H1 (cell line): ENCODE measurements around the gene ZNF487. TPM values are rescaled to one million over a fixed set of nuclear protein-coding genes. Genes with fewer than 3 reads are reported as not detected.

Experiments used
- CTCF ChIA-PET: fragments of 300-600 bp; sonication (Branson Sonifier 250); formaldehyde crosslinking; loops from one replicate; lab custom pipeline; 2021; ENCODE audit not compliant: partially characterized antibody; lab: Charles Lee
- POLR2A ChIA-PET: fragments of 300-600 bp; sonication (Branson Sonifier 250); formaldehyde crosslinking; loops from one replicate; lab custom pipeline; 2021; ENCODE audit warnings: inconsistent platforms; ENCODE audit not compliant: partially characterized antibody; lab: Charles Lee
- DNase-seq, 2 experiments: peaks; one replicate each; pipeline versions ENCODE4 v3.0.0 to v3.0.0-alpha.2; 2010 to 2022; ENCODE audit warnings: low spot score in 2 of 2, low read depth in 1 of 2, mixed read lengths in 1 of 2
- FAIRE-seq: peaks from 2 replicates; lab custom pipeline; 2011; peaks lifted over from hg19 to GRCh38; lab: Jason Lieb, UNC
- H2AFZ ChIP-seq: 2 replicates; pipeline ENCODE4 v1.8.1; 2012; ENCODE audit warnings: low read length, inconsistent platforms
- H2AK5ac ChIP-seq: 2 replicates; pipeline ENCODE4 v1.6.1; 2013; ENCODE audit warnings: low read depth, low read length
- H2BK120ac ChIP-seq: replicated peaks from 2 replicates; pipeline ENCODE3; 2013; ENCODE audit warnings: low read depth, low read length, inconsistent platforms
- H2BK12ac ChIP-seq: 2 replicates; pipeline ENCODE4 v1.6.1; 2013; ENCODE audit warnings: low read depth, low read length
- H2BK15ac ChIP-seq: 2 replicates; pipeline ENCODE4 v1.6.1; 2013; ENCODE audit warnings: low read length
- H2BK20ac ChIP-seq: 2 replicates; pipeline ENCODE4 v1.6.1; 2013; ENCODE audit warnings: low read length
- H2BK5ac ChIP-seq: 2 replicates; pipeline ENCODE4 v1.6.1; 2013; ENCODE audit warnings: low read depth, low read length
- H3K14ac ChIP-seq: 2 replicates; pipeline ENCODE4 v1.6.1; 2013; ENCODE audit warnings: inconsistent platforms; ENCODE audit not compliant: insufficient read length
- H3K18ac ChIP-seq: 2 replicates; pipeline ENCODE4 v1.6.1; 2013; ENCODE audit warnings: low read length; ENCODE audit errors: extremely low read depth
- H3K23ac ChIP-seq: 2 replicates; pipeline ENCODE4 v1.6.1; 2013; ENCODE audit warnings: inconsistent platforms; ENCODE audit not compliant: insufficient read length
- H3K23me2 ChIP-seq: 2 replicates; pipeline ENCODE4 v1.6.1; 2013; ENCODE audit warnings: low read depth, low read length
- H3K27ac ChIP-seq: 2 replicates; pipeline ENCODE4 v1.6.1; 2011; ENCODE audit warnings: low read depth, low read length, inconsistent platforms
- H3K27me3 ChIP-seq, 4 experiments: replicated peaks in 1 of 4; 1 replicate in 1 of 4; 2 replicates in 3 of 4; pipeline versions ENCODE4 v1.6.1 to v1.8.1; 2011 to 2013; ENCODE audit warnings: low read length in 3 of 4, mild to moderate bottlenecking in 3 of 4, inconsistent platforms in 2 of 4, mixed read lengths in 2 of 4, moderate library complexity in 1 of 4; ENCODE audit not compliant: control insufficient read depth in 3 of 4, insufficient read depth in 3 of 4; ENCODE audit errors: extremely low read depth in 1 of 4
- H3K36me3 ChIP-seq, 4 experiments: 2 replicates each; pipeline versions ENCODE4 v1.6.1 to v1.8.1; 2011 to 2013; ENCODE audit warnings: mild to moderate bottlenecking in 4 of 4, low read length in 3 of 4, moderate library complexity in 2 of 4, control low read depth in 1 of 4, inconsistent platforms in 1 of 4; ENCODE audit not compliant: insufficient read depth in 4 of 4, control insufficient read depth in 2 of 4
- H3K4ac ChIP-seq: replicated peaks from 2 replicates; pipeline ENCODE3; 2013; ENCODE audit warnings: low read length, low read depth, mixed read lengths, inconsistent platforms; ENCODE audit not compliant: insufficient read length
- H3K4me1 ChIP-seq, 4 experiments: replicated peaks in 1 of 4; 1 replicate in 1 of 4; 2 replicates in 3 of 4; pipeline versions ENCODE4 v1.6.1 to v1.8.1; 2011 to 2013; ENCODE audit warnings: low read length in 3 of 4, inconsistent platforms in 2 of 4, mixed read lengths in 1 of 4; ENCODE audit not compliant: insufficient read depth in 4 of 4, control insufficient read depth in 3 of 4
- H3K4me2 ChIP-seq, 2 experiments: 2 replicates each; pipeline versions ENCODE4 v1.6.1 to v1.8.1; 2011 to 2013; ENCODE audit warnings: low read depth in 2 of 2, low read length in 2 of 2, control low read depth in 1 of 2, inconsistent platforms in 1 of 2, mild to moderate bottlenecking in 1 of 2; ENCODE audit not compliant: insufficient read depth in 1 of 2
- H3K4me3 ChIP-seq, 4 experiments: fragments of 200-600, 300-600 bp in 1 of 4; sonication (generic), shearing (Covaris generic), sonication (Bioruptor Twin) in 1 of 4; 2 replicates each; pipeline versions ENCODE4 v1.5.1 to v1.8.1; 2011 to 2016; ENCODE audit warnings: low read length in 4 of 4, low read depth in 3 of 4, control low read depth in 2 of 4, inconsistent platforms in 2 of 4, mild to moderate bottlenecking in 2 of 4, mixed read lengths in 1 of 4, moderate library complexity in 1 of 4; ENCODE audit not compliant: insufficient read depth in 2 of 4; ENCODE audit errors: extremely low read depth in 1 of 4
- H3K56ac ChIP-seq: replicated peaks from 2 replicates; pipeline ENCODE3; 2013; ENCODE audit warnings: low read depth, mild to moderate bottlenecking, mixed read lengths, low read length, inconsistent platforms; ENCODE audit not compliant: insufficient read length
- H3K79me1 ChIP-seq: 2 replicates; pipeline ENCODE4 v1.6.1; 2013; ENCODE audit warnings: low read depth, low read length, control low read depth
- H3K79me2 ChIP-seq, 2 experiments: 2 replicates each; pipeline versions ENCODE4 v1.6.1 to v1.8.1; 2012 to 2013; ENCODE audit warnings: low read length in 2 of 2, mild to moderate bottlenecking in 2 of 2, inconsistent platforms in 1 of 2; ENCODE audit not compliant: insufficient read depth in 2 of 2, control insufficient read depth in 1 of 2
- H3K9ac ChIP-seq, 4 experiments: replicated peaks in 1 of 4; 1 replicate in 1 of 4; 2 replicates in 3 of 4; pipeline versions ENCODE4 v1.6.1 to v1.8.1; 2011 to 2013; ENCODE audit warnings: low read depth in 3 of 4, low read length in 3 of 4, control low read depth in 2 of 4, mild to moderate bottlenecking in 2 of 4, moderate library complexity in 2 of 4, inconsistent platforms in 1 of 4; ENCODE audit errors: extremely low read depth in 1 of 4
- H3K9me3 ChIP-seq, 2 experiments: 2 replicates each; pipeline versions ENCODE4 v1.6.1 to v1.8.1; 2012 to 2013; ENCODE audit warnings: mild to moderate bottlenecking in 2 of 2, moderate library complexity in 2 of 2, control low read depth in 1 of 2, inconsistent platforms in 1 of 2, low read depth in 1 of 2, low read length in 1 of 2, mixed read lengths in 1 of 2; ENCODE audit not compliant: insufficient read depth in 2 of 2
- H4K20me1 ChIP-seq, 2 experiments: replicated peaks in 1 of 2; 2 replicates each; pipeline versions ENCODE3 to v1.8.1; 2011 to 2013; ENCODE audit warnings: inconsistent platforms in 2 of 2, low read length in 2 of 2, mild to moderate bottlenecking in 1 of 2; ENCODE audit not compliant: insufficient read depth in 2 of 2, control insufficient read depth in 1 of 2
- H4K5ac ChIP-seq: 2 replicates; pipeline ENCODE4 v1.6.1; 2013; ENCODE audit warnings: low read length, low read depth, mixed read lengths, inconsistent platforms; ENCODE audit not compliant: insufficient read length
- H4K8ac ChIP-seq: 2 replicates; pipeline ENCODE4 v1.8.0; 2013; ENCODE audit warnings: mild to moderate bottlenecking, moderate library complexity, low read length, inconsistent platforms; ENCODE audit not compliant: insufficient read depth; ENCODE audit errors: extremely low read depth
- H4K91ac ChIP-seq: replicated peaks from 2 replicates; pipeline ENCODE3; 2013; ENCODE audit warnings: low read length, mixed read lengths, inconsistent platforms; ENCODE audit not compliant: insufficient read length
- CBX8 ChIP-seq: fragments of 300-800, 300-1000 bp; sonication (generic); IDR thresholded peaks from 2 replicates; pipeline ENCODE4 v1.7.1; 2016; ENCODE audit warnings: low read depth, low read length, borderline replicate concordance
- CHD2 ChIP-seq: IDR thresholded peaks from 2 replicates; pipeline ENCODE4 v1.6.1; 2012; ENCODE audit warnings: low read length, improper control_type of control experiment
- POLR2AphosphoS5 ChIP-seq: IDR thresholded peaks from 2 replicates; pipeline ENCODE4 v1.6.1; 2011; ENCODE audit warnings: low read depth, low read length
- SP2 ChIP-seq: IDR thresholded peaks from 2 replicates; pipeline ENCODE4 v1.6.1; 2012; ENCODE audit warnings: mild to moderate bottlenecking, low read length, inconsistent platforms
- SRF ChIP-seq: IDR thresholded peaks from 2 replicates; pipeline ENCODE4 v1.6.1; 2011; ENCODE audit warnings: mild to moderate bottlenecking, low read depth, low read length, moderate library complexity
- SUZ12 ChIP-seq: fragments of 200-600 bp; sonication (generic); IDR thresholded peaks from 2 replicates; pipeline ENCODE4 v1.6.1; 2012; ENCODE audit warnings: mild to moderate bottlenecking, inconsistent platforms, low read length, moderate library complexity, mixed read lengths
- WGBS, 2 experiments: shearing (Covaris generic) in 1 of 2; methylation state at CpG; one replicate each; pipeline versions ENCODE4 v1.1.6 to v1.1.7; 2013 to 2015; ENCODE audit warnings: low lambda C conversion rate in 2 of 2, mixed read lengths in 2 of 2, inconsistent platforms in 1 of 2, low coverage in 1 of 2, missing lambda C conversion rate in 1 of 2; ENCODE audit not compliant: insufficient replicate concordance in 2 of 2, insufficient coverage in 1 of 2, insufficient read length in 1 of 2; ENCODE audit errors: extremely low coverage in 1 of 2, missing lambda C conversion rate in 1 of 2; 5-methylcytosine and 5-hydroxymethylcytosine counted together
- polyA plus RNA-seq, 7 experiments: library from polyadenylated mRNA; depleted of rRNA in 3 of 7; stranded (reverse) in 5 of 7; unstranded in 2 of 7; fragments of >200 nt in 5 of 7; fragments of 200-250 nt in 2 of 7; gene quantifications; 1 replicate in 5 of 7; 2 replicates in 1 of 7; 4 replicates in 1 of 7; pipeline versions ENCODE4 v1.2.1 to v1.2.3, GENCODE V29; 2011 to 2013; ENCODE audit warnings: missing spikeins in 2 of 7, mixed read lengths in 2 of 7
- total RNA-seq: library from RNA; stranded (reverse); fragmentation: NEBNext Ultra II Directional; extraction: Animal tissue kit (Norgen Biotek cat#: 25700); gene quantifications from 2 replicates; pipeline ENCODE4 v1.2.1, GENCODE V29; 2021
- TF ChIP-seq, protein P1 (sequence below): IDR thresholded peaks from 2 replicates; pipeline ENCODE4 v1.6.1; 2011; ENCODE audit warnings: low read length, improper control_type of control experiment

ZNF487 gene
- total and polyA plus RNA-seq, 2 of the 8 experiments (the other 6 are each of a cell fraction or from before 2014, with no cell fraction given): 1.9 to 2.5 TPM

DNA sequence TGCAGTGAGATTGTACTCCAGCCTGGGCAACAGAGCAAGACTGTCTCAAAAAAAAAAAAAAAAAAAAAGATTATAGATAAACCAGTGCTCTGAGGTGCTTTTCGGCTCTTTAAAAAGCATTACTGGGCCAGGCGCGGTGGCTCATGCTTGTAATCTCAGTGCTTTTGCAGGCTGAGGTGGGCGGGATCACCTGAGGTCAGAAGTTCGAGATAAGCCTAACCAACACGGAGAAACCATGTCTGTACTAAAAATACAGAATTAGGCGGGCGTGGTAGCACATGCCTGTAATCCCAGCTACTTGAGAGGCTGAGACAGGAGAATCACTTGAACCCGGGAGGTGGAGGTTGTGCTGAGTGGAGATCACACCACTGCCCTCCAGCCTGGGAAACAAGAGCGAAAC, 21.4 kb upstream of the ZNF487 start:
- TF ChIP-seq SP2 (no peak), POLR2AphosphoS5 (no peak), CBX8 (no peak), SRF (no peak), CHD2 (no peak), SUZ12 (no peak)
- TF ChIP-seq, protein P1, sequence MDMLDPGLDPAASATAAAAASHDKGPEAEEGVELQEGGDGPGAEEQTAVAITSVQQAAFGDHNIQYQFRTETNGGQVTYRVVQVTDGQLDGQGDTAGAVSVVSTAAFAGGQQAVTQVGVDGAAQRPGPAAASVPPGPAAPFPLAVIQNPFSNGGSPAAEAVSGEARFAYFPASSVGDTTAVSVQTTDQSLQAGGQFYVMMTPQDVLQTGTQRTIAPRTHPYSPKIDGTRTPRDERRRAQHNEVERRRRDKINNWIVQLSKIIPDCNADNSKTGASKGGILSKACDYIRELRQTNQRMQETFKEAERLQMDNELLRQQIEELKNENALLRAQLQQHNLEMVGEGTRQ: no peak
- 88% methylated on average over 9 of the region's 10 CpGs; no CpG with 5 or more reads in 1 of the 2 experiments for WGBS, 2 experiments
- Histone ChIP-seq H4K8ac (no peak overlapping the region), H2BK120ac (no peak overlapping the region), H2BK20ac (no peak overlapping the region), H4K20me1 (no peaks in the 10 kb centered on the region), H2AFZ (no peak overlapping the region), H3K56ac (no peak overlapping the region), H2BK12ac (no peak overlapping the region), H3K23me2 (no peaks in the 10 kb centered on the region), H3K4ac (no peak overlapping the region), H3K27me3 (no peaks in the 10 kb centered on the region; a peak in 1 of 7 replicates), H2BK15ac (no peak overlapping the region), H3K4me1 (peaks cover 0 to 2% (median 0%) of the 10 kb centered on the region in 4 experiments; a peak in 1 of 7 replicates), H4K5ac (no peak overlapping the region), H3K4me3 (no peak overlapping the region), H3K27ac (no peak overlapping the region), H3K4me2 (no peak overlapping the region), H3K18ac (no peak overlapping the region), H3K9ac (no peak overlapping the region), H3K23ac (no peak overlapping the region), H3K79me2 (no peaks in the 10 kb centered on the region), H3K14ac (no peak overlapping the region), H3K36me3 (no peaks in the 10 kb centered on the region), H4K91ac (no peak overlapping the region), H2AK5ac (no peak overlapping the region), H2BK5ac (no peak overlapping the region), H3K9me3 (no peaks in the 10 kb centered on the region), H3K79me1 (no peaks in the 10 kb centered on the region)
- CTCF ChIA-PET: no interaction called here
- DNase-seq (no peak), FAIRE-seq (no peak)
- POLR2A ChIA-PET: interaction anchor here (1.4 to 5.1 kb wide), 3 partner anchors 8 to 27 kb away, joined by 3 to 26 read pairs (median 7); no protein-coding TSS in a partner anchor
